Liver (tissue), 9 donors: Measurements from ENCODE around the gene UQCRC1. TPM values are rescaled to one million over a fixed set of nuclear protein-coding genes. Genes with fewer than 3 reads are reported as not detected.

Experiments used
- DNase-seq: peaks from one replicate; pipeline ENCODE4 v3.0.0-alpha.2; 2017; ENCODE audit warnings: low spot score
- H3K27ac ChIP-seq, 2 donors: one replicate each; pipeline ENCODE4 v1.7.0; 2013; ENCODE audit warnings: inconsistent platforms in 2 of 2, low read length in 2 of 2, control low read depth in 1 of 2, low read depth in 1 of 2, mild to moderate bottlenecking in 1 of 2
- H3K27me3 ChIP-seq, 4 donors: one replicate each; pipeline versions ENCODE4 v1.6.1 to v1.7.0; 2013; ENCODE audit warnings: low read length in 3 of 4, inconsistent platforms in 1 of 4, mild to moderate bottlenecking in 1 of 4, moderate library complexity in 1 of 4; ENCODE audit not compliant: control insufficient read depth in 4 of 4, insufficient read depth in 4 of 4
- H3K36me3 ChIP-seq, 4 donors: one replicate each; pipeline versions ENCODE4 v1.6.1 to v1.7.0; 2013; ENCODE audit warnings: low read length in 3 of 4, mild to moderate bottlenecking in 3 of 4, low read depth in 1 of 4, moderate library complexity in 1 of 4; ENCODE audit not compliant: control insufficient read depth in 4 of 4, insufficient read depth in 3 of 4
- H3K4me1 ChIP-seq, 4 donors: one replicate each; pipeline versions ENCODE4 v1.6.1 to v1.7.0; 2013; ENCODE audit warnings: low read length in 3 of 4, mild to moderate bottlenecking in 3 of 4, moderate library complexity in 1 of 4; ENCODE audit not compliant: control insufficient read depth in 4 of 4, insufficient read depth in 4 of 4
- H3K4me3 ChIP-seq, 3 donors: one replicate each; pipeline versions ENCODE4 v1.6.1 to v1.7.0; 2013; ENCODE audit warnings: low read length in 3 of 3, control low read depth in 1 of 3, low read depth in 1 of 3, mild to moderate bottlenecking in 1 of 3
- H3K9ac ChIP-seq, 2 donors: one replicate each; pipeline ENCODE4 v1.7.0; 2013; ENCODE audit warnings: low read length in 2 of 2, mild to moderate bottlenecking in 2 of 2, moderate library complexity in 2 of 2, control low read depth in 1 of 2, low read depth in 1 of 2
- H3K9me3 ChIP-seq, 4 donors: one replicate each; pipeline versions ENCODE4 v1.6.1 to v1.7.0; 2013; ENCODE audit warnings: low read length in 3 of 4; ENCODE audit not compliant: control insufficient read depth in 4 of 4
- EGR1 ChIP-seq, 2 donors: IDR thresholded peaks; 2 replicates each; pipeline ENCODE4 v1.6.1; 2016 to 2018; ENCODE audit warnings: antibody characterized with exemption in 2 of 2, low read depth in 2 of 2
- FOXA1 ChIP-seq: IDR thresholded peaks from 2 replicates; pipeline ENCODE4 v1.6.1; 2016; ENCODE audit warnings: antibody characterized with exemption
- GABPA ChIP-seq, 2 donors: IDR thresholded peaks in 1 of 2; conservative IDR thresholded peaks in 1 of 2; 2 replicates each; pipeline ENCODE4 v1.6.1; 2016; ENCODE audit warnings: antibody characterized with exemption in 2 of 2, mild to moderate bottlenecking in 1 of 2, moderate library complexity in 1 of 2
- HNF4A ChIP-seq, 2 donors: conservative IDR thresholded peaks; 2 replicates each; pipeline ENCODE4 v1.6.1; 2016; ENCODE audit warnings: antibody characterized with exemption in 2 of 2, mild to moderate bottlenecking in 2 of 2
- HNF4G ChIP-seq: IDR thresholded peaks from 2 replicates; pipeline ENCODE4 v1.6.1; 2016; ENCODE audit warnings: antibody characterized with exemption
- JUND ChIP-seq, 2 donors: IDR thresholded peaks; 2 replicates each; pipeline ENCODE4 v1.6.1; 2016; ENCODE audit warnings: antibody characterized with exemption in 2 of 2
- RAD21 ChIP-seq, 2 donors: IDR thresholded peaks; 2 replicates each; pipeline ENCODE4 v1.6.1; 2016; ENCODE audit warnings: antibody characterized with exemption in 2 of 2, mild to moderate bottlenecking in 2 of 2
- REST ChIP-seq: IDR thresholded peaks from 2 replicates; pipeline ENCODE4 v1.6.1; 2016; ENCODE audit warnings: antibody characterized with exemption, mild to moderate bottlenecking
- RXRA ChIP-seq, 2 donors: IDR thresholded peaks; 2 replicates each; pipeline ENCODE4 v1.6.1; 2017 to 2018; ENCODE audit warnings: antibody characterized with exemption in 2 of 2, mild to moderate bottlenecking in 1 of 2
- SP1 ChIP-seq: IDR thresholded peaks from 2 replicates; pipeline ENCODE4 v1.6.1; 2018; ENCODE audit warnings: antibody characterized with exemption, mild to moderate bottlenecking
- TAF1 ChIP-seq: conservative IDR thresholded peaks from 2 replicates; pipeline ENCODE4 v1.6.1; 2016; ENCODE audit warnings: antibody characterized with exemption, mild to moderate bottlenecking
- WGBS: extraction: QIAGEN DNeasy Blood & Tissue Kit; methylation state at CpG from one replicate; pipeline ENCODE4 v1.1.7; 2013; 5-methylcytosine and 5-hydroxymethylcytosine counted together
- polyA plus RNA-seq, 2 donors: library from polyadenylated mRNA; stranded (reverse) in 1 of 2; unstranded in 1 of 2; fragments of 200-250 nt in 1 of 2; fragments of >200 nt in 1 of 2; fragmentation: Nextera tagmentation in 1 of 2; extraction: Ambion mirVana in 1 of 2; gene quantifications; one replicate each; pipeline versions ENCODE4 v1.2.1 to v1.2.3, GENCODE V29; 2013 to 2015
- total RNA-seq, 2 donors: library from RNA; depleted of rRNA; stranded (reverse); fragments of >200 nt; gene quantifications; one replicate each; pipeline ENCODE4 v1.2.3, GENCODE V29; 2014
- TF ChIP-seq, protein P1 (sequence below): IDR thresholded peaks from 2 replicates; pipeline ENCODE4 v1.6.1; 2016; ENCODE audit warnings: antibody characterized with exemption
- TF ChIP-seq, protein P2 (sequence below): fragments of 150-350 bp; IDR thresholded peaks from 2 replicates; pipeline ENCODE4 v1.5.1; 2017; ENCODE audit warnings: improper control_type of control experiment, low read depth, low read length; ENCODE audit not compliant: missing input control
- donor health status: healthy.
- donor health status: healthy.
- donor health status: healthy.
- donor health status: healthy.
- donor health status: healthy.

Gene UQCRC1
- total and polyA plus RNA-seq, 4 donors, result 153 to 373 (median 289) TPM

DNA sequence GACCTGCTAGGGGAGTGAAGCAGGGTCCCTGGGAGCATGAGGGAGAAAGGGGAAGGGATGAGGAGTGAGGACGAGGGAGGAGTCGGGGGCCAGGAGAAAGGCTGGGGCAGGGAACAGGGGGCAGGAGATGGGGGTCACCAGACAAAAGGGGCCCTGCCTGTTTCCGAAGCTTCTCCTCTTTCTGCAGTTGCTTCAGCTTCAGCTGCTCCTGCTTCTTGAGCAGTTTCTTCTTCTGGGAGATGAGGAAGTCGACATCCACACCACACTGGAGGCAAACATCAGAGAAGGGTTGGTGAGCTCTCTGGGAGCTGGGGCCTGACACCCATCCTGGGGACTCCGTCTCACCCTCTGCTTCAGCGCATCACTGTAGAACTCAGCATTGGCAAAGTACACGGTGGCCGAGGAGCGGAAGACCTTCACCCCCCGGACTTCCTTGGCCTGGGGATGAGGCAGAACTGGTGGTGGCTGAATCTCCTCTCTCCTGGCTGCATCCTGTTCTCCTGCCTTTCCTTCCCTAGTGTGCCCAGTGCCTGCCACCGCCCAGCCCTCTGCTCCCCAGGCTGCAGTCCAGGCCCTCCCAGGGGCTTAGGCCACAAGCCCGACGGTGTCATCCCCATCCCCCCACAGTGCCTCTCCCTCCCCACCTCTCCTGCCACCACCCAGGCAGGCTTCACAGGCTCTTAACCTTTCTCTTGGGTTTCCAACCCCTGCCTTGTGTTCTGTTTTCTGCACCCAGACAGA is 19.0 kb upstream of the UQCRC1 start:
- 91% methylated on average over 13 of the region's 13 CpGs for WGBS
- Histone ChIP-seq H3K27ac (no peak overlapping the region), H3K9ac (no peak overlapping the region), H3K9me3 (no peaks in the 10 kb centered on the region), H3K4me3 (no peak overlapping the region), H3K36me3 (peaks cover 4 to 49% (median 11%) of the 10 kb centered on the region in 4 donors), H3K27me3 (no peaks in the 10 kb centered on the region), H3K4me1 (no peaks in the 10 kb centered on the region)
- DNase-seq, result no peak
- TF ChIP-seq SP1 (no peak), HNF4G (no peak), JUND (IDR thresholded peaks at IDR 0.05) (no peak), FOXA1 (no peak), EGR1 (IDR thresholded peaks at IDR 0.05; ENCODE audit: low read depth in 2 of 2) (no peak), HNF4A (conservative IDR thresholded peaks at IDR 0.05) (no peak), TAF1 (no peak)

DNA sequence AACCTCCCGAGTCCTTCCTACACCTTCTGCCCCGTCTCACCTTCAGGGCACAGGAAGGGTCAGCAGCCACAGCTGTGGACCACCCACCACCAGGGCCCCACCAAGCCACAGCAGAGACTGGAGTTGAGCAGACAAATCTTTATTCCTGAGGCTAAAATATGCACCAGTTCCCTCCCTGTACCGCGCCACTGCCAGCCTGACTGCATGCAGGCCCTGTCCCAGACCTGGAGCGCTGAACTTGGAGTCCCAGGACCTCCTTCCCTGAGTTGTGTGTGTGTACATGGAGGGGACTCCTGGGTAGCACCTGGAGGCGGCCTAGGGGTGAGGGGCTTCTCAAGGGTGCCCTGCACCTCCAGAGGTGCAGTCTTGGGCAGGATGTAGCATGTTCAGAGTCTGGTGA is 16.2 kb upstream of the UQCRC1 start:
- Histone ChIP-seq H3K9ac (no peak overlapping the region), H3K27ac (no peak overlapping the region), H3K4me1 (no peaks in the 10 kb centered on the region), H3K27me3 (no peaks in the 10 kb centered on the region), H3K36me3 (peaks cover 4 to 40% (median 9%) of the 10 kb centered on the region in 4 donors), H3K4me3 (no peak overlapping the region), H3K9me3 (no peaks in the 10 kb centered on the region)
- TF ChIP-seq, protein P1, sequence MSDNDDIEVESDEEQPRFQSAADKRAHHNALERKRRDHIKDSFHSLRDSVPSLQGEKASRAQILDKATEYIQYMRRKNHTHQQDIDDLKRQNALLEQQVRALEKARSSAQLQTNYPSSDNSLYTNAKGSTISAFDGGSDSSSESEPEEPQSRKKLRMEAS, result no peak
- no peak for TF ChIP-seq HNF4A (conservative IDR thresholded peaks at IDR 0.05)
- no peak for TF ChIP-seq FOXA1
- no peak for TF ChIP-seq TAF1
- TF ChIP-seq EGR1 (IDR thresholded peaks at IDR 0.05; ENCODE audit: low read depth in 2 of 2), result no peak
- TF ChIP-seq RXRA (IDR thresholded peaks at IDR 0.05), result no peak
- TF ChIP-seq, protein P2, sequence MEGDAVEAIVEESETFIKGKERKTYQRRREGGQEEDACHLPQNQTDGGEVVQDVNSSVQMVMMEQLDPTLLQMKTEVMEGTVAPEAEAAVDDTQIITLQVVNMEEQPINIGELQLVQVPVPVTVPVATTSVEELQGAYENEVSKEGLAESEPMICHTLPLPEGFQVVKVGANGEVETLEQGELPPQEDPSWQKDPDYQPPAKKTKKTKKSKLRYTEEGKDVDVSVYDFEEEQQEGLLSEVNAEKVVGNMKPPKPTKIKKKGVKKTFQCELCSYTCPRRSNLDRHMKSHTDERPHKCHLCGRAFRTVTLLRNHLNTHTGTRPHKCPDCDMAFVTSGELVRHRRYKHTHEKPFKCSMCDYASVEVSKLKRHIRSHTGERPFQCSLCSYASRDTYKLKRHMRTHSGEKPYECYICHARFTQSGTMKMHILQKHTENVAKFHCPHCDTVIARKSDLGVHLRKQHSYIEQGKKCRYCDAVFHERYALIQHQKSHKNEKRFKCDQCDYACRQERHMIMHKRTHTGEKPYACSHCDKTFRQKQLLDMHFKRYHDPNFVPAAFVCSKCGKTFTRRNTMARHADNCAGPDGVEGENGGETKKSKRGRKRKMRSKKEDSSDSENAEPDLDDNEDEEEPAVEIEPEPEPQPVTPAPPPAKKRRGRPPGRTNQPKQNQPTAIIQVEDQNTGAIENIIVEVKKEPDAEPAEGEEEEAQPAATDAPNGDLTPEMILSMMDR, result no peak
- TF ChIP-seq SP1, result no peak
- no peak for TF ChIP-seq REST
- TF ChIP-seq JUND (IDR thresholded peaks at IDR 0.05), result no peak
- no peak for TF ChIP-seq RAD21 (IDR thresholded peaks at IDR 0.05)
- no peak for TF ChIP-seq GABPA (IDR thresholded peaks at IDR 0.05 in 1 of 2, conservative IDR thresholded peaks at IDR 0.05 in 1 of 2)
- no peak for TF ChIP-seq HNF4G
- no peak for DNase-seq
- WGBS, result 97% methylated on average over 6 of the region's 6 CpGs
